A549 (cell line): ENCODE results near the gene MTO1. TPM values are rescaled to one million over a fixed set of nuclear protein-coding genes. Genes with fewer than 3 reads are reported as not detected.
"Not testable (repeated sequence)": the region's sequence is repeated elsewhere in the genome, so short reads cannot be mapped to it uniquely, and the experiment has no call there.

Experiments
- ATAC-seq, 2 experiments: fragments of 200-7000 bp in 1 of 2; fragments of >200 bp in 1 of 2; cut with Nextera tagmentation in 1 of 2; cut with Tn5 transposase in 1 of 2; 3 replicates each; pipeline versions ENCODE4 v1.8.0 to v1.9.1; 2018 to 2020; ENCODE audit warnings: mild to moderate bottlenecking in 1 of 2, moderate library complexity in 1 of 2
- CTCF ChIA-PET: fragments of 300-600 bp; sonication (Branson Sonifier 250); formaldehyde crosslinking; extraction: SDS; loops from one replicate; lab custom pipeline; 2021; ENCODE audit warnings: antibody characterized with exemption, inconsistent platforms; lab: Yijun Ruan, JAX
- POLR2A ChIA-PET: fragments of 350-600 bp; formaldehyde crosslinking; extraction: SDS; loops from one replicate; lab custom pipeline; 2021; ENCODE audit warnings: antibody characterized with exemption, inconsistent platforms; lab: Yijun Ruan, JAX
- DNase-seq, 2 experiments: peaks; one replicate each; pipeline versions ENCODE4 v3.0.0 to v3.0.0-alpha.2; 2011 to 2016; ENCODE audit warnings: low read depth in 1 of 2, low spot score in 1 of 2
- FAIRE-seq: peaks from 2 replicates; lab custom pipeline; 2011; peaks lifted over from hg19 to GRCh38; lab: Jason Lieb, UNC
- H3K27ac ChIP-seq, 2 experiments: fragments of >200 bp; sonication (Bioruptor Twin); formaldehyde crosslinking; 3 replicates each; pipeline ENCODE4 v1.5.1; 2016 to 2017
- H3K4me1 ChIP-seq: fragments of >200 bp; sonication (Bioruptor Twin); formaldehyde crosslinking; 3 replicates; pipeline ENCODE4 v1.6.1; 2016
- H3K4me2 ChIP-seq: fragments of >200 bp; sonication (Bioruptor Twin); formaldehyde crosslinking; 3 replicates; pipeline ENCODE4 v1.6.1; 2016
- H3K4me3 ChIP-seq: fragments of >200 bp; sonication (Bioruptor Twin); formaldehyde crosslinking; 3 replicates; pipeline ENCODE4 v1.5.1; 2016
- H3K9me3 ChIP-seq: fragments of >200 bp; sonication (Bioruptor Twin); formaldehyde crosslinking; 3 replicates; pipeline ENCODE4 v1.6.1; 2016
- BHLHE40 ChIP-seq: IDR thresholded peaks from 2 replicates; pipeline ENCODE4 v1.6.1; 2012; ENCODE audit warnings: low read depth, low read length, inconsistent platforms
- CEBPB ChIP-seq, 2 experiments: fragments of >200 bp in 1 of 2; sonication (Bioruptor Twin) in 1 of 2; formaldehyde crosslinking in 1 of 2; IDR thresholded peaks; 2 replicates each; pipeline ENCODE4 v1.6.1; 2012 to 2016
- CHD2 ChIP-seq: fragments of 150-350 bp; IDR thresholded peaks from 2 replicates; pipeline ENCODE4 v1.6.1; 2014; ENCODE audit warnings: low read length; ENCODE audit not compliant: partially characterized antibody
- CHD4 ChIP-seq: fragments of 200-600 bp; sonication (generic); IDR thresholded peaks from 2 replicates; pipeline ENCODE4 v1.6.1; 2016; ENCODE audit warnings: antibody characterized with exemption, mild to moderate bottlenecking, borderline replicate concordance
- EP300 ChIP-seq, 2 experiments: fragments of >200 bp; sonication (Bioruptor Twin); formaldehyde crosslinking; IDR thresholded peaks; 2 replicates in 1 of 2; 3 replicates in 1 of 2; pipeline ENCODE4 v1.6.1; 2016 to 2017
- FOSB ChIP-seq: fragments of 250-450 bp; sonication (Bioruptor Pico); IDR thresholded peaks from 2 replicates; pipeline ENCODE4 v1.5.0; 2020; ENCODE audit warnings: mild to moderate bottlenecking, moderate library complexity
- HDAC2 ChIP-seq: fragments of 200-600 bp; sonication (generic); IDR thresholded peaks from 2 replicates; pipeline ENCODE4 v1.6.1; 2016
- JUN ChIP-seq, 2 experiments: fragments of >200 bp; sonication (Bioruptor Twin); formaldehyde crosslinking; IDR thresholded peaks; 2 replicates in 1 of 2; 3 replicates in 1 of 2; pipeline ENCODE4 v1.6.1; 2016 to 2017
- JUNB ChIP-seq: fragments of >200 bp; sonication (Bioruptor Twin); formaldehyde crosslinking; IDR thresholded peaks from 2 replicates; pipeline ENCODE4 v1.6.1; 2016
- KDM1A ChIP-seq: fragments of 200-600 bp; sonication (generic); IDR thresholded peaks from 2 replicates; pipeline ENCODE4 v1.6.1; 2016; ENCODE audit warnings: low read depth, mild to moderate bottlenecking
- MAZ ChIP-seq: fragments of 150-350 bp; IDR thresholded peaks from 2 replicates; pipeline ENCODE4 v1.6.1; 2014; ENCODE audit warnings: antibody characterized with exemption, low read depth, low read length, borderline replicate concordance
- NFE2L2 ChIP-seq: fragments of 150-350 bp; conservative IDR thresholded peaks from 2 replicates; pipeline ENCODE4 v1.6.1; 2014; ENCODE audit warnings: low read length
- POLR2A ChIP-seq: IDR thresholded peaks from 2 replicates; pipeline ENCODE4 v1.6.1; 2012; ENCODE audit warnings: mild to moderate bottlenecking, low read length
- POLR2AphosphoS2 ChIP-seq: conservative IDR thresholded peaks from 2 replicates; pipeline ENCODE4 v1.6.1; 2012; ENCODE audit warnings: low read length, improper control_type of control experiment, inconsistent platforms
- WGBS: methylation state at CpG from one replicate; pipeline ENCODE4 v1.1.6; 2017; ENCODE audit errors: missing lambda C conversion rate; 5-methylcytosine and 5-hydroxymethylcytosine counted together
- polyA plus RNA-seq, 4 experiments: library from polyadenylated mRNA; depleted of rRNA in 3 of 4; stranded (reverse); fragments of >200 nt; fragmentation: RNase III in 1 of 4; extraction: RNeasy Plus Mini Kit Qiagen cat#74134 plus additional on column Dnase treatment in 1 of 4; gene quantifications; 2 replicates in 3 of 4; 3 replicates in 1 of 4; pipeline ENCODE4 v1.2.3, GENCODE V29; 2011 to 2017
- TF ChIP-seq, protein P1 (sequence below): fragments of 450-650 bp; IDR thresholded peaks from 2 replicates; pipeline ENCODE4 v1.6.1; 2014; ENCODE audit warnings: antibody characterized with exemption
- TF ChIP-seq, protein P2 (sequence below): IDR thresholded peaks from 2 replicates; pipeline ENCODE4 v1.6.1; 2012
- TF ChIP-seq, protein P3 (sequence below): fragments of 250-450 bp; sonication (Bioruptor Pico); IDR thresholded peaks from 2 replicates; pipeline ENCODE4 v1.5.0; 2021; ENCODE audit warnings: mild to moderate bottlenecking, moderate library complexity, borderline replicate concordance
- TF ChIP-seq, protein P4 (sequence below): fragments of 250-450 bp; sonication (Bioruptor Pico); IDR thresholded peaks from 2 replicates; pipeline ENCODE4 v1.5.0; 2020; ENCODE audit warnings: low read depth, mild to moderate bottlenecking, moderate library complexity
- TF ChIP-seq, protein P5 (sequence below): fragments of 150-350 bp; IDR thresholded peaks from 2 replicates; pipeline ENCODE4 v1.6.1; 2014; ENCODE audit warnings: low read depth, mild to moderate bottlenecking, low read length

MTO1 gene
- polyA plus RNA-seq, 2 of the 4 experiments (the other 2 are of a cell fraction), result 12.8 to 19.9 TPM

DNA sequence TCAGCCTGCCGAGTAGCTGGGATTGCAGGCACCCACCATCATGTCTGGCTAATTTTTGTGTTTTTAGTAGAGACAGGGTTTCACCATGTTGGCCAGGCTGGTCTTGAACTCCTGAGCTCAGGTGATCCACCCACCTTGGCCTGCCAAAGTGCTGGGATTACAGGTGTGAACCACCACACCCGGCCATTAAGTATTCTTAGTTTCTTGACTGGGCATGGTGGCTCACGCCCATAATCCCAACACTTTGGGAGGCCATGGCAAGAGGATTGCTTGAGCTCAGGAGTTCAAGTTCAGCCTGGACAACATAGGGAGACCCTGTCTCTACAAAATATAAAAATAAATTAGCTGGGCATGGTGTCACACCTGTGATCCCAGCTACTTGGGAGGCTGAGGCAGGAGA lies 80.9 kb downstream of the MTO1 start:
- ATAC-seq, POLR2A ChIA-PET, H3K9me3 ChIP-seq, H3K4me1 ChIP-seq, H3K4me3 ChIP-seq, H3K4me2 ChIP-seq, FAIRE-seq, DNase-seq, H3K27ac ChIP-seq: not testable (repeated sequence)
- CTCF ChIA-PET, result interaction anchor here (1.4 kb wide), 1 partner anchor 14 kb away, joined by 3 read pairs; no protein-coding TSS in a partner anchor
- WGBS, result 95% methylated on average over 3 of the region's 3 CpGs

DNA sequence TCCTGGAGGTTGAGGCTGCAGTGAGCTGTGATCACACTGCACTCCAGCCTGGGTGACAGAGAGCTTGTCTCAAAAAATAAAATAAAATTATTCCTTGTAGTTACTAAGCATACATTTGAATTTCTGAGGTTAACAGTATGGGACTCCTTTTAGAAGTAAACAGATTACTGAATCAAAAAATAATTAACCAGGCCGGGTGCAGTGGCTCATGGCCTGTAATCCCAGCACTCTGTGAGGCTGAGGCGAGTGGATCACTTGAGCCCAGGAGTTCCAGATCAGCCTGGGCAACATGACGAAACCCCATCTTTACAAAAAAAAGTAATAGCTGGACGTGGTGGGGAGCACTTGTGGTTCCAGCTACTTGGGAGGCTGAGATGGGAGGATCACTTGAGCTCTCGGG lies 81.4 kb downstream of the MTO1 start:
- Histone ChIP-seq H3K4me1 (no peaks in the 10 kb centered on the region), H3K4me3 (no peak overlapping the region), H3K9me3 (no peaks in the 10 kb centered on the region), H3K4me2 (no peak overlapping the region), H3K27ac (no peak overlapping the region)
- ATAC-seq (no peak), DNase-seq (no peak), FAIRE-seq (no peak)
- POLR2A ChIA-PET, result no interaction called here
- TF ChIP-seq JUN (IDR thresholded peaks at IDR 0.05), result no peak
- no peak for TF ChIP-seq POLR2A
- TF ChIP-seq POLR2AphosphoS2, result no peak
- TF ChIP-seq MAZ, result no peak
- TF ChIP-seq CEBPB (IDR thresholded peaks at IDR 0.05), result no peak
- TF ChIP-seq JUNB, result no peak
- TF ChIP-seq, protein P1, sequence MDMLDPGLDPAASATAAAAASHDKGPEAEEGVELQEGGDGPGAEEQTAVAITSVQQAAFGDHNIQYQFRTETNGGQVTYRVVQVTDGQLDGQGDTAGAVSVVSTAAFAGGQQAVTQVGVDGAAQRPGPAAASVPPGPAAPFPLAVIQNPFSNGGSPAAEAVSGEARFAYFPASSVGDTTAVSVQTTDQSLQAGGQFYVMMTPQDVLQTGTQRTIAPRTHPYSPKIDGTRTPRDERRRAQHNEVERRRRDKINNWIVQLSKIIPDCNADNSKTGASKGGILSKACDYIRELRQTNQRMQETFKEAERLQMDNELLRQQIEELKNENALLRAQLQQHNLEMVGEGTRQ, result no peak
- no peak for TF ChIP-seq EP300 (IDR thresholded peaks at IDR 0.05)
- TF ChIP-seq, protein P2, sequence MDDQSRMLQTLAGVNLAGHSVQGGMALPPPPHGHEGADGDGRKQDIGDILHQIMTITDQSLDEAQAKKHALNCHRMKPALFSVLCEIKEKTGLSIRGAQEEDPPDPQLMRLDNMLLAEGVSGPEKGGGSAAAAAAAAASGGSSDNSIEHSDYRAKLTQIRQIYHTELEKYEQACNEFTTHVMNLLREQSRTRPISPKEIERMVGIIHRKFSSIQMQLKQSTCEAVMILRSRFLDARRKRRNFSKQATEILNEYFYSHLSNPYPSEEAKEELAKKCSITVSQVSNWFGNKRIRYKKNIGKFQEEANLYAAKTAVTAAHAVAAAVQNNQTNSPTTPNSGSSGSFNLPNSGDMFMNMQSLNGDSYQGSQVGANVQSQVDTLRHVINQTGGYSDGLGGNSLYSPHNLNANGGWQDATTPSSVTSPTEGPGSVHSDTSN, result no peak
- CTCF ChIA-PET, result interaction anchor here (1.4 to 1.5 kb wide), 2 partner anchors 14 to 67 kb away, joined by 3 to 6 read pairs; no protein-coding TSS in a partner anchor
- 81% methylated on average over 5 of the region's 5 CpGs for WGBS

DNA sequence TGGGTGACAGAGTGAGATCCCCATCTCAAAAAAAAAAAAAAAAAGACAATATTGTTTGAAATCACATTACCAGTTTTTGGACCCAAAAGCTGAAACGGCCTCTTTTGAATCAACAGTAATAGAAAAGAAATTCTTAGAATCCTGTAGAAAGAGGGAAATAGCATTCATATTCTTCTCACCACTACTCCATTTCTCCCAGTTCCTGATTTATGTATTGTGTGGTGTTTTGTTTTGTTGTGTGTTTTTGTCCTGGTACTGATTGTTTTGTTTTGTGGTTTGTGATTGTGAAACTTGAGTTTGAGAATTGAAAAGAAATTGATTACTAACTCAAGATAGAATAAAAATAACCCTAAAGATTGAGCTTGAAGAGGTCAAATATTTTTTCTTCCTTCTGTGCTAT lies 85.5 kb downstream of the MTO1 start:
- Histone ChIP-seq H3K9me3 (no peaks in the 10 kb centered on the region), H3K4me3 (no peak overlapping the region), H3K4me1 (no peaks in the 10 kb centered on the region), H3K27ac (no peak overlapping the region), H3K4me2 (no peak overlapping the region)
- ATAC-seq, result no peak
- ChIA-PET CTCF (interaction anchor here (0.9 to 2.7 kb wide), 3 partner anchors 12 to 59 kb away, joined by 3 to 9 read pairs (median 5); no protein-coding TSS in a partner anchor), POLR2A (no interaction called here)
- DNase-seq, result no peak
- 73% methylated on average over 1 of the region's 1 CpG for WGBS
- TF ChIP-seq BHLHE40, result no peak
- TF ChIP-seq, protein P3, sequence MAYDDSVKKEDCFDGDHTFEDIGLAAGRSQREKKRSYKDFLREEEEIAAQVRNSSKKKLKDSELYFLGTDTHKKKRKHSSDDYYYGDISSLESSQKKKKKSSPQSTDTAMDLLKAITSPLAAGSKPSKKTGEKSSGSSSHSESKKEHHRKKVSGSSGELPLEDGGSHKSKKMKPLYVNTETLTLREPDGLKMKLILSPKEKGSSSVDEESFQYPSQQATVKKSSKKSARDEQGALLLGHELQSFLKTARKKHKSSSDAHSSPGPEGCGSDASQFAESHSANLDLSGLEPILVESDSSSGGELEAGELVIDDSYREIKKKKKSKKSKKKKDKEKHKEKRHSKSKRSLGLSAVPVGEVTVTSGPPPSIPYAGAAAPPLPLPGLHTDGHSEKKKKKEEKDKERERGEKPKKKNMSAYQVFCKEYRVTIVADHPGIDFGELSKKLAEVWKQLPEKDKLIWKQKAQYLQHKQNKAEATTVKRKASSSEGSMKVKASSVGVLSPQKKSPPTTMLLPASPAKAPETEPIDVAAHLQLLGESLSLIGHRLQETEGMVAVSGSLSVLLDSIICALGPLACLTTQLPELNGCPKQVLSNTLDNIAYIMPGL (CRISPR knock-in tag), result no peak
- TF ChIP-seq, protein P4, sequence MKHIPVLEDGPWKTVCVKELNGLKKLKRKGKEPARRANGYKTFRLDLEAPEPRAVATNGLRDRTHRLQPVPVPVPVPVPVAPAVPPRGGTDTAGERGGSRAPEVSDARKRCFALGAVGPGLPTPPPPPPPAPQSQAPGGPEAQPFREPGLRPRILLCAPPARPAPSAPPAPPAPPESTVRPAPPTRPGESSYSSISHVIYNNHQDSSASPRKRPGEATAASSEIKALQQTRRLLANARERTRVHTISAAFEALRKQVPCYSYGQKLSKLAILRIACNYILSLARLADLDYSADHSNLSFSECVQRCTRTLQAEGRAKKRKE (CRISPR knock-in tag), result no peak
- TF ChIP-seq KDM1A, result no peak
- no peak for TF ChIP-seq NFE2L2
- no peak for TF ChIP-seq FOSB (CRISPR knock-in tag)
- TF ChIP-seq, protein P5, sequence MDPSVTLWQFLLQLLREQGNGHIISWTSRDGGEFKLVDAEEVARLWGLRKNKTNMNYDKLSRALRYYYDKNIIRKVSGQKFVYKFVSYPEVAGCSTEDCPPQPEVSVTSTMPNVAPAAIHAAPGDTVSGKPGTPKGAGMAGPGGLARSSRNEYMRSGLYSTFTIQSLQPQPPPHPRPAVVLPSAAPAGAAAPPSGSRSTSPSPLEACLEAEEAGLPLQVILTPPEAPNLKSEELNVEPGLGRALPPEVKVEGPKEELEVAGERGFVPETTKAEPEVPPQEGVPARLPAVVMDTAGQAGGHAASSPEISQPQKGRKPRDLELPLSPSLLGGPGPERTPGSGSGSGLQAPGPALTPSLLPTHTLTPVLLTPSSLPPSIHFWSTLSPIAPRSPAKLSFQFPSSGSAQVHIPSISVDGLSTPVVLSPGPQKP, result no peak
- no peak for TF ChIP-seq CHD4
- TF ChIP-seq HDAC2, result no peak
- no peak for TF ChIP-seq CHD2
- no peak for FAIRE-seq
